CD8-positive, alpha-beta memory T cell (primary cell): ENCODE data around the gene NCMAP. TPM values are rescaled to one million over a fixed set of nuclear protein-coding genes. Genes with fewer than 3 reads are reported as not detected.

Experiments
- CTCF ChIA-PET: fragments of 350-600 bp; sonication (Branson Sonifier 250); formaldehyde crosslinking; loops from one replicate; lab custom pipeline; 2021; ENCODE audit warnings: antibody characterized with exemption; lab: Charles Lee
- POLR2A ChIA-PET: fragments of 350-600 bp; sonication (Branson Sonifier 250); formaldehyde crosslinking; loops from one replicate; lab custom pipeline; 2021; ENCODE audit warnings: antibody characterized with exemption; lab: Charles Lee
- DNase-seq, 5 donors: peaks; one replicate each; pipeline versions ENCODE4 v3.0.0 to v3.0.0-alpha.2; 2020 to 2022; ENCODE audit warnings: mixed read lengths in 1 of 5
- H3K27ac ChIP-seq: one replicate; pipeline ENCODE4 v1.7.0; 2013; ENCODE audit warnings: low read depth, mild to moderate bottlenecking, low read length, moderate library complexity
- H3K27me3 ChIP-seq: 2 replicates; pipeline ENCODE4 v1.7.0; 2013; ENCODE audit warnings: low read length, mild to moderate bottlenecking; ENCODE audit not compliant: insufficient read depth, poor library complexity, severe bottlenecking
- H3K36me3 ChIP-seq: 2 replicates; pipeline ENCODE4 v1.7.0; 2013; ENCODE audit warnings: mild to moderate bottlenecking, low read length, moderate library complexity; ENCODE audit not compliant: insufficient read depth
- H3K4me1 ChIP-seq: 2 replicates; pipeline ENCODE4 v1.7.0; 2013; ENCODE audit warnings: mild to moderate bottlenecking, low read length, moderate library complexity; ENCODE audit not compliant: insufficient read depth
- H3K4me3 ChIP-seq: 2 replicates; pipeline ENCODE4 v1.7.0; 2013; ENCODE audit warnings: mild to moderate bottlenecking, low read length
- H3K9me3 ChIP-seq: 2 replicates; pipeline ENCODE4 v1.7.0; 2013; ENCODE audit warnings: mild to moderate bottlenecking, low read length
- H3K27ac Mint-ChIP-seq, 8 donors: one replicate each; pipeline ENCODE4 v1.8.0; 2020 to 2021; ENCODE audit warnings: mixed read lengths in 8 of 8, mild to moderate bottlenecking in 6 of 8, inconsistent platforms in 3 of 8, moderate library complexity in 3 of 8
- H3K27me3 Mint-ChIP-seq, 2 donors: one replicate each; pipeline ENCODE4 v1.8.0; 2020 to 2021; ENCODE audit warnings: mixed read lengths in 2 of 2, mild to moderate bottlenecking in 1 of 2, moderate library complexity in 1 of 2
- H3K36me3 Mint-ChIP-seq, 3 donors: one replicate each; pipeline ENCODE4 v1.8.0; 2020 to 2021; ENCODE audit warnings: mixed read lengths in 3 of 3, inconsistent platforms in 1 of 3, mild to moderate bottlenecking in 1 of 3
- H3K4me1 Mint-ChIP-seq, 3 donors: one replicate each; pipeline ENCODE4 v1.8.0; 2020 to 2021; ENCODE audit warnings: mixed read lengths in 3 of 3, inconsistent platforms in 1 of 3, mild to moderate bottlenecking in 1 of 3
- H3K4me3 Mint-ChIP-seq, 7 donors: one replicate each; pipeline ENCODE4 v1.8.0; 2020 to 2021; ENCODE audit warnings: mixed read lengths in 7 of 7, mild to moderate bottlenecking in 6 of 7, moderate library complexity in 4 of 7, inconsistent platforms in 2 of 7
- H3K9me3 Mint-ChIP-seq, 5 donors: one replicate each; pipeline ENCODE4 v1.8.0; 2020 to 2022; ENCODE audit warnings: mixed read lengths in 5 of 5, mild to moderate bottlenecking in 3 of 5, moderate library complexity in 2 of 5, inconsistent platforms in 1 of 5
- polyA plus RNA-seq: library from polyadenylated mRNA; unstranded; fragments of 300-500 nt; fragmentation: Illumina TruSeq; gene quantifications from one replicate; pipeline ENCODE4 v1.2.3, GENCODE V29; 2021
- total RNA-seq, 2 experiments: library from RNA; stranded (reverse); gene quantifications; one replicate each; pipeline ENCODE4 v1.2.3, GENCODE V29; 2021

Gene NCMAP
- total and polyA plus RNA-seq, 3 experiments from 2014 or later: 0.04 TPM; not detected in 2

DNA sequence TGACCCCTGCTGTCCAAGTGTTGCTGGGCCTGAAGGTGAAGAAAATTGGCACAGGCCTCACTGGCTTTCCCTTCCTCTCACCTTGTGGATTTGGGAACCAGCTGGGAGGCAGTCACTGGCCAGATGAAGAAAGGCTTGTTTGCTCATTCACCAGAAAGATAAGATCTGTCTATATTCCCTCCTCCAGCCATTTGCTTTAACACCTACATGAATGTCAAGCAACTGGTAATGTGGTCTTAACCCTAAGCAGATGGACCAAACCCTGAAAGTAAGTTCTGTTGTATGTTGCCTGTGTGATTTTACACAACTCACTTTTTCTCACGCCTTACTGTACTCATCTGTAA is 76.9 kb downstream of the NCMAP start:
- Histone ChIP-seq H3K36me3 (no peaks in the 10 kb centered on the region), H3K4me1 (no peaks in the 10 kb centered on the region), H3K9me3 (no peaks in the 10 kb centered on the region), H3K4me3 (no peak overlapping the region), H3K27ac (no peak overlapping the region), H3K27me3 (no peaks in the 10 kb centered on the region)
- H3K4me1 Mint-ChIP-seq: peaks cover 2 to 4% (median 3%) of the 10 kb centered on the region in 3 donors
- CTCF ChIA-PET: no interaction called here
- H3K9me3 Mint-ChIP-seq: no peaks in the 10 kb centered on the region
- no peak overlapping the region for H3K27ac Mint-ChIP-seq
- POLR2A ChIA-PET: no interaction called here
- H3K36me3 Mint-ChIP-seq: no peaks in the 10 kb centered on the region
- DNase-seq: no peak
- no peak overlapping the region for H3K4me3 Mint-ChIP-seq
- peaks cover 2 to 29% of the 10 kb centered on the region in 2 donors for H3K27me3 Mint-ChIP-seq

- no peak overlapping the region for H3K27ac ChIP-seq
- ChIA-PET CTCF (interaction anchor here (0.6 to 2.4 kb wide), 6 partner anchors 48 to 437 kb away, joined by 3 to 9 read pairs (median 3); no protein-coding TSS in a partner anchor), POLR2A (interaction anchor here (0.6 to 0.7 kb wide), 2 partner anchors 16 to 986 kb away, joined by 3 read pairs; no protein-coding TSS in a partner anchor)
- H3K9me3 ChIP-seq: no peaks in the 10 kb centered on the region
- H3K4me3 Mint-ChIP-seq: no peak overlapping the region
- H3K4me3 ChIP-seq: no peak overlapping the region
- H3K4me1 ChIP-seq: no peaks in the 10 kb centered on the region
- peaks cover 2 to 4% (median 3%) of the 10 kb centered on the region in 3 donors for H3K4me1 Mint-ChIP-seq
- H3K27me3 ChIP-seq: no peaks in the 10 kb centered on the region
- H3K36me3 Mint-ChIP-seq: no peaks in the 10 kb centered on the region
- H3K36me3 ChIP-seq: no peaks in the 10 kb centered on the region
- H3K27me3 Mint-ChIP-seq: peaks cover 0 to 12% of the 10 kb centered on the region in 2 donors
- peak overlapping the region in 1 of 8 donors; percentile 38 for H3K27ac Mint-ChIP-seq
- DNase-seq: peak in 2 of 5 donors; percentile 39 to 57
- no peaks in the 10 kb centered on the region for H3K9me3 Mint-ChIP-seq
Measured at GRCh38 chr1:24635195-24635843, 79.4 kb downstream of the NCMAP start.

GRCh38 chr1:24636661-24637357 is 80.9 kb downstream of the NCMAP start:
- no peak overlapping the region for H3K4me3 Mint-ChIP-seq

GRCh38 chr1:24639094-24639493 is 83.2 kb downstream of the NCMAP start:
- Mint-ChIP-seq H3K9me3 (no peaks in the 10 kb centered on the region), H3K4me1 (peaks cover 15% of the 10 kb centered on the region in 3 donors), H3K27me3 (no peaks in the 10 kb centered on the region), H3K27ac (peak overlapping the region in 6 of 8 donors; percentile 48 to 96 (median 66)), H3K4me3 (peak overlapping the region in 4 of 7 donors; percentile 6 to 93 (median 32)), H3K36me3 (peaks cover 0 to 9% (median 0%) of the 10 kb centered on the region in 3 donors)
- Histone ChIP-seq H3K27ac (no peak overlapping the region), H3K9me3 (no peaks in the 10 kb centered on the region), H3K4me1 (peaks cover 10% of the 10 kb centered on the region), H3K4me3 (no peak overlapping the region), H3K36me3 (no peaks in the 10 kb centered on the region), H3K27me3 (no peaks in the 10 kb centered on the region)
- DNase-seq: no peak
- CTCF ChIA-PET: interaction anchor here (1.2 to 2.0 kb wide), 2 partner anchors 224 to 440 kb away, joined by 3 to 10 read pairs; no protein-coding TSS in a partner anchor
- POLR2A ChIA-PET: no interaction called here

More at GRCh38 chr1:24636661-24637357, 80.9 kb downstream of the NCMAP start:
- H3K27me3 Mint-ChIP-seq: peaks cover 0 to 5% of the 10 kb centered on the region in 2 donors
- H3K9me3 ChIP-seq: no peaks in the 10 kb centered on the region
- no peaks in the 10 kb centered on the region for H3K9me3 Mint-ChIP-seq
- H3K4me1 Mint-ChIP-seq: peaks cover 9 to 12% (median 10%) of the 10 kb centered on the region in 3 donors
- H3K4me3 ChIP-seq: no peak overlapping the region
- H3K4me1 ChIP-seq: peaks cover 7% of the 10 kb centered on the region
- POLR2A ChIA-PET: no interaction called here
- no peaks in the 10 kb centered on the region for H3K27me3 ChIP-seq
- peaks cover 0 to 2% (median 0%) of the 10 kb centered on the region in 3 donors for H3K36me3 Mint-ChIP-seq
- peak overlapping the region in 2 of 8 donors; percentile 7 to 57 for H3K27ac Mint-ChIP-seq
- CTCF ChIA-PET: interaction anchor here (1.3 to 2.4 kb wide), 3 partner anchors 50 to 438 kb away, joined by 3 to 9 read pairs (median 3); no protein-coding TSS in a partner anchor
- no peak for DNase-seq
- no peaks in the 10 kb centered on the region for H3K36me3 ChIP-seq
- H3K27ac ChIP-seq: no peak overlapping the region

- H3K4me3 ChIP-seq: no peak overlapping the region
- Mint-ChIP-seq H3K4me3 (peak overlapping the region in 6 of 7 donors; percentile 6 to 93 (median 40)), H3K27me3 (no peaks in the 10 kb centered on the region), H3K9me3 (no peaks in the 10 kb centered on the region), H3K36me3 (peaks cover 0 to 16% (median 0%) of the 10 kb centered on the region in 3 donors), H3K4me1 (peaks cover 23% of the 10 kb centered on the region in 3 donors), H3K27ac (peak overlapping the region in 6 of 8 donors; percentile 1 to 96 (median 64))
- H3K36me3 ChIP-seq: peaks cover under 1% of the 10 kb centered on the region
- peaks cover 18% of the 10 kb centered on the region for H3K4me1 ChIP-seq
- H3K9me3 ChIP-seq: no peaks in the 10 kb centered on the region
- H3K27me3 ChIP-seq: no peaks in the 10 kb centered on the region
- no peak overlapping the region for H3K27ac ChIP-seq
- CTCF ChIA-PET: interaction anchor here (1.2 kb wide), 1 partner anchor 227 kb away, joined by 3 read pairs; the partner anchor contains the start of gene STPG1
- POLR2A ChIA-PET: no interaction called here
- no peak for DNase-seq
Measured at GRCh38 chr1:24639881-24640280, 84.0 kb downstream of the NCMAP start.

DNA sequence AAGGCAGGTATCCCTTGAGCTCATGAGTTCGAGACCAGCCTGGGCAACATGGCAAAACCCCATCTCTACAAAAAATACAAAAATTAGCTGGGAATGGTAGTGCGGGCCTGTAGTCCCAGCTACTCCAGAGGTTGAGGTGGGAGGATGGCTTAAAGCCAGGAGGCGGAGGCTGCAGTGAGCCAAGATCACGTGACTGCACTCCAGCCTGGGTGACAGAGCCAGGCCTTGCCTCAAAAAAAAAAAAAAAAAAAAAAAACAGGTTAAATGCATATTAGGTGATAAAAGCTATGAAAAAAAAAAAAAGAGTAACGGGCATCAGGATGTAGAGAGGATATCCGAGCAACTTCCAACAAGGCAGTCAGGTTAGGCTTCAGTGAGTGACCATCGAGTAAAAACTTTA is 84.4 kb downstream of the NCMAP start:
- ChIA-PET CTCF (interaction anchor here (1.2 kb wide), 1 partner anchor 227 kb away, joined by 3 read pairs; the partner anchor contains the start of gene STPG1), POLR2A (interaction anchor here (0.7 kb wide), 1 partner anchor 450 kb away, joined by 5 read pairs; no protein-coding TSS in a partner anchor)
- peaks cover 23 to 25% (median 24%) of the 10 kb centered on the region in 3 donors for H3K4me1 Mint-ChIP-seq
- no peak for DNase-seq
- H3K27me3 ChIP-seq: no peaks in the 10 kb centered on the region
- no peaks in the 10 kb centered on the region for H3K27me3 Mint-ChIP-seq
- no peak overlapping the region for H3K4me3 ChIP-seq
- peak overlapping the region in 6 of 8 donors; percentile 52 to 100 (median 98) for H3K27ac Mint-ChIP-seq
- H3K9me3 ChIP-seq: no peaks in the 10 kb centered on the region
- H3K4me1 ChIP-seq: peaks cover 22% of the 10 kb centered on the region
- H3K27ac ChIP-seq: no peak overlapping the region
- H3K36me3 Mint-ChIP-seq: peaks cover 0 to 21% (median 3%) of the 10 kb centered on the region in 3 donors
- H3K9me3 Mint-ChIP-seq: no peaks in the 10 kb centered on the region
- peaks cover 4% of the 10 kb centered on the region for H3K36me3 ChIP-seq
- H3K4me3 Mint-ChIP-seq: peak overlapping the region in 4 of 7 donors; percentile 34 to 93 (median 62)

- Mint-ChIP-seq H3K36me3 (peaks cover 2 to 32% (median 3%) of the 10 kb centered on the region in 3 donors), H3K27ac (peak overlapping the region; percentile 96 to 100 (median 99)), H3K27me3 (no peaks in the 10 kb centered on the region), H3K4me1 (peaks cover 34 to 36% (median 35%) of the 10 kb centered on the region in 3 donors), H3K4me3 (peak overlapping the region; percentile 92 to 98 (median 94)), H3K9me3 (no peaks in the 10 kb centered on the region)
- Histone ChIP-seq H3K27me3 (no peaks in the 10 kb centered on the region), H3K27ac (peak overlapping the region; percentile 99), H3K36me3 (peaks cover 14% of the 10 kb centered on the region), H3K4me1 (peaks cover 29% of the 10 kb centered on the region), H3K9me3 (no peaks in the 10 kb centered on the region), H3K4me3 (peak overlapping the region; percentile 52)
- ChIA-PET POLR2A (interaction anchor here (0.8 to 2.1 kb wide), 6 partner anchors 28 to 443 kb away, joined by 3 to 5 read pairs (median 3); partner anchors contain the start of genes CLIC4, NIPAL3, RCAN3 and RUNX3), CTCF (interaction anchor here (1.2 to 1.5 kb wide), 2 partner anchors 439 to 442 kb away, joined by 3 to 4 read pairs; no protein-coding TSS in a partner anchor)
- peak in 4 of 5 donors; percentile 17 to 55 (median 38) for DNase-seq
Measured at GRCh38 chr1:24641646-24642151, 85.8 kb downstream of the NCMAP start.
